ENCODE results near the gene PARD3.
A peak's percentile ranks its signal among the peaks of the same experiment; 100 is the strongest.

DNA sequence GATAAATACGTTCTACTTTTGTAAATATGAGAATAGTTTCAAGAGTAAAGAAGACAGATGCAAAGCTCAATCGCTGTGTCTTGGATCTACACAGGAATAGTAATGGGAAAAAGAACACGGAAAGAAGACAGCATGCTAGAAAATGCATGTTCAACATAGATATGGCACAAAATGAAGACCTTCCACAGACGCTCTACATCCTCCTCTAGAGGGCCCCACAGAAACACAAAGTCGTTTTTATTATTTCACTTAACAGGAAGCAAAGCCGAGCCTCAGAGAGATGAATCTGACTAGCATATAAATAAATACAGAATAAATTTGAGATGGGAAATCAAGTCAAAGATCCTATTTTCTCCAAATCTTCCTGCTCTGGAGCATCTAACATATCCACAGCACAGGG, 292.6 kb downstream of the PARD3 start:
- TF ChIP-seq, protein P1, sequence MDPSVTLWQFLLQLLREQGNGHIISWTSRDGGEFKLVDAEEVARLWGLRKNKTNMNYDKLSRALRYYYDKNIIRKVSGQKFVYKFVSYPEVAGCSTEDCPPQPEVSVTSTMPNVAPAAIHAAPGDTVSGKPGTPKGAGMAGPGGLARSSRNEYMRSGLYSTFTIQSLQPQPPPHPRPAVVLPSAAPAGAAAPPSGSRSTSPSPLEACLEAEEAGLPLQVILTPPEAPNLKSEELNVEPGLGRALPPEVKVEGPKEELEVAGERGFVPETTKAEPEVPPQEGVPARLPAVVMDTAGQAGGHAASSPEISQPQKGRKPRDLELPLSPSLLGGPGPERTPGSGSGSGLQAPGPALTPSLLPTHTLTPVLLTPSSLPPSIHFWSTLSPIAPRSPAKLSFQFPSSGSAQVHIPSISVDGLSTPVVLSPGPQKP (IDR thresholded peaks at IDR 0.05; ENCODE audit: low read depth, low read length): no peak
- TF ChIP-seq RFX5 (IDR thresholded peaks at IDR 0.05; ENCODE audit: low read depth, low read length) (no peak), POLR2AphosphoS5 (IDR thresholded peaks at IDR 0.05; ENCODE audit: low read length) (no peak), CHD4 (IDR thresholded peaks at IDR 0.05) (no peak), ZNF207 (IDR thresholded peaks at IDR 0.05; ENCODE audit: borderline replicate concordance) (no peak), FOXK2 (IDR thresholded peaks at IDR 0.05) (no peak), POLR2A (IDR thresholded peaks at IDR 0.05; ENCODE audit: low read depth, low read length) (no peak)
- TF ChIP-seq, protein P2, sequence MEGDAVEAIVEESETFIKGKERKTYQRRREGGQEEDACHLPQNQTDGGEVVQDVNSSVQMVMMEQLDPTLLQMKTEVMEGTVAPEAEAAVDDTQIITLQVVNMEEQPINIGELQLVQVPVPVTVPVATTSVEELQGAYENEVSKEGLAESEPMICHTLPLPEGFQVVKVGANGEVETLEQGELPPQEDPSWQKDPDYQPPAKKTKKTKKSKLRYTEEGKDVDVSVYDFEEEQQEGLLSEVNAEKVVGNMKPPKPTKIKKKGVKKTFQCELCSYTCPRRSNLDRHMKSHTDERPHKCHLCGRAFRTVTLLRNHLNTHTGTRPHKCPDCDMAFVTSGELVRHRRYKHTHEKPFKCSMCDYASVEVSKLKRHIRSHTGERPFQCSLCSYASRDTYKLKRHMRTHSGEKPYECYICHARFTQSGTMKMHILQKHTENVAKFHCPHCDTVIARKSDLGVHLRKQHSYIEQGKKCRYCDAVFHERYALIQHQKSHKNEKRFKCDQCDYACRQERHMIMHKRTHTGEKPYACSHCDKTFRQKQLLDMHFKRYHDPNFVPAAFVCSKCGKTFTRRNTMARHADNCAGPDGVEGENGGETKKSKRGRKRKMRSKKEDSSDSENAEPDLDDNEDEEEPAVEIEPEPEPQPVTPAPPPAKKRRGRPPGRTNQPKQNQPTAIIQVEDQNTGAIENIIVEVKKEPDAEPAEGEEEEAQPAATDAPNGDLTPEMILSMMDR (IDR thresholded peaks at IDR 0.05 in 2 of 3, conservative IDR thresholded peaks at IDR 0.05 in 1 of 3; ENCODE audit: control insufficient read depth in 2 of 3, extremely low read depth in 1 of 3, insufficient read depth in 1 of 3, low read depth in 3 of 3, low read length in 3 of 3): peak; percentile 62 to 63 (median 63)
- TF ChIP-seq, protein P3, sequence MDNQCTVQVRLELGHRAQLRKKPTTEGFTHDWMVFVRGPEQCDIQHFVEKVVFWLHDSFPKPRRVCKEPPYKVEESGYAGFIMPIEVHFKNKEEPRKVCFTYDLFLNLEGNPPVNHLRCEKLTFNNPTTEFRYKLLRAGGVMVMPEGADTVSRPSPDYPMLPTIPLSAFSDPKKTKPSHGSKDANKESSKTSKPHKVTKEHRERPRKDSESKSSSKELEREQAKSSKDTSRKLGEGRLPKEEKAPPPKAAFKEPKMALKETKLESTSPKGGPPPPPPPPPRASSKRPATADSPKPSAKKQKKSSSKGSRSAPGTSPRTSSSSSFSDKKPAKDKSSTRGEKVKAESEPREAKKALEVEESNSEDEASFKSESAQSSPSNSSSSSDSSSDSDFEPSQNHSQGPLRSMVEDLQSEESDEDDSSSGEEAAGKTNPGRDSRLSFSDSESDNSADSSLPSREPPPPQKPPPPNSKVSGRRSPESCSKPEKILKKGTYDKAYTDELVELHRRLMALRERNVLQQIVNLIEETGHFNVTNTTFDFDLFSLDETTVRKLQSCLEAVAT (IDR thresholded peaks at IDR 0.05): no peak
- TF ChIP-seq, protein P4, sequence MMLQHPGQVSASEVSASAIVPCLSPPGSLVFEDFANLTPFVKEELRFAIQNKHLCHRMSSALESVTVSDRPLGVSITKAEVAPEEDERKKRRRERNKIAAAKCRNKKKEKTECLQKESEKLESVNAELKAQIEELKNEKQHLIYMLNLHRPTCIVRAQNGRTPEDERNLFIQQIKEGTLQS (IDR thresholded peaks at IDR 0.05; ENCODE audit: borderline replicate concordance, extremely low read depth, low read depth, low read length): no peak

Measured in GM12878 (cell line).